Measurements from ENCODE around the gene HECTD1. TPM values are rescaled to one million over a fixed set of nuclear protein-coding genes. Genes with fewer than 3 reads are reported as not detected.

The HECTD1 gene
- total and polyA plus RNA-seq, 10 of the 15 experiments (the other 5 are each of a cell fraction or from before 2014, with no cell fraction given): 27.3 to 116 (median 57.7) TPM

DNA sequence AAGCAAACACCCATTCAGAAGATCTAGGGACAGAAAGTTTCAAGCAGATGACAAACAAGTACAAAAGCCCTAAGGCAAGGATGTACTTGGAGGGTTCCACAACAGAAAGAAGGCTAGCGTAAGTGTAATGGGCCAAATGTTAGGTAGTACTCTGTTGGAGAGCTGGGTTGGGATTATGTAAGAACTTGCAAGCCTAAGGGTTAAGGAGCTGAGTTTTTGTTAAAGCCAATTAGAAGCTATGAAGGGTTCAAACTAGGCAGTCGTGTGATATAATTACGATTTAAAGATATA, 41.4 kb downstream of the HECTD1 start (continued):
- TF ChIP-seq, protein P1, sequence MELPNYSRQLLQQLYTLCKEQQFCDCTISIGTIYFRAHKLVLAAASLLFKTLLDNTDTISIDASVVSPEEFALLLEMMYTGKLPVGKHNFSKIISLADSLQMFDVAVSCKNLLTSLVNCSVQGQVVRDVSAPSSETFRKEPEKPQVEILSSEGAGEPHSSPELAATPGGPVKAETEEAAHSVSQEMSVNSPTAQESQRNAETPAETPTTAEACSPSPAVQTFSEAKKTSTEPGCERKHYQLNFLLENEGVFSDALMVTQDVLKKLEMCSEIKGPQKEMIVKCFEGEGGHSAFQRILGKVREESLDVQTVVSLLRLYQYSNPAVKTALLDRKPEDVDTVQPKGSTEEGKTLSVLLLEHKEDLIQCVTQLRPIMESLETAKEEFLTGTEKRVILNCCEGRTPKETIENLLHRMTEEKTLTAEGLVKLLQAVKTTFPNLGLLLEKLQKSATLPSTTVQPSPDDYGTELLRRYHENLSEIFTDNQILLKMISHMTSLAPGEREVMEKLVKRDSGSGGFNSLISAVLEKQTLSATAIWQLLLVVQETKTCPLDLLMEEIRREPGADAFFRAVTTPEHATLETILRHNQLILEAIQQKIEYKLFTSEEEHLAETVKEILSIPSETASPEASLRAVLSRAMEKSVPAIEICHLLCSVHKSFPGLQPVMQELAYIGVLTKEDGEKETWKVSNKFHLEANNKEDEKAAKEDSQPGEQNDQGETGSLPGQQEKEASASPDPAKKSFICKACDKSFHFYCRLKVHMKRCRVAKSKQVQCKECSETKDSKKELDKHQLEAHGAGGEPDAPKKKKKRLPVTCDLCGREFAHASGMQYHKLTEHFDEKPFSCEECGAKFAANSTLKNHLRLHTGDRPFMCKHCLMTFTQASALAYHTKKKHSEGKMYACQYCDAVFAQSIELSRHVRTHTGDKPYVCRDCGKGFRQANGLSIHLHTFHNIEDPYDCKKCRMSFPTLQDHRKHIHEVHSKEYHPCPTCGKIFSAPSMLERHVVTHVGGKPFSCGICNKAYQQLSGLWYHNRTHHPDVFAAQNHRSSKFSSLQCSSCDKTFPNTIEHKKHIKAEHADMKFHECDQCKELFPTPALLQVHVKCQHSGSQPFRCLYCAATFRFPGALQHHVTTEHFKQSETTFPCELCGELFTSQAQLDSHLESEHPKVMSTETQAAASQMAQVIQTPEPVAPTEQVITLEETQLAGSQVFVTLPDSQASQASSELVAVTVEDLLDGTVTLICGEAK (IDR thresholded peaks at IDR 0.05; ENCODE audit: borderline replicate concordance): no peak

- Histone ChIP-seq H2AFZ (ENCODE audit: control insufficient read depth, low read depth, low read length) (no peak overlapping the region), H4K20me1 (ENCODE audit: control insufficient read depth, insufficient read depth) (no peaks in the 10 kb centered on the region), H3K79me2 (ENCODE audit: control insufficient read depth, insufficient read depth, low read length) (no peaks in the 10 kb centered on the region), H3K36me3 (ENCODE audit: control insufficient read depth in 2 of 2, insufficient read depth in 2 of 2, low read length in 1 of 2) (peaks cover 6 to 7% of the 10 kb centered on the region in 2 experiments; a peak in 3 of 4 replicates), H3K9ac (ENCODE audit: control insufficient read depth, insufficient read depth, low read length) (no peak overlapping the region), H3K9me3 (replicated peaks; ENCODE audit: control insufficient read depth, insufficient read depth, low read length) (no peaks in the 10 kb centered on the region), H3K27me3 (replicated peaks in 1 of 2; ENCODE audit: control insufficient read depth in 2 of 2, insufficient read depth in 2 of 2, low read length in 1 of 2) (no peaks in the 10 kb centered on the region), H3K27ac (ENCODE audit: control insufficient read depth, insufficient read depth) (no peak overlapping the region), H3K4me2 (ENCODE audit: control insufficient read depth, insufficient read depth) (no peak overlapping the region), H3K4me1 (ENCODE audit: control insufficient read depth, insufficient read depth, low read length) (no peaks in the 10 kb centered on the region), H3K4me3 (no peak overlapping the region)
- in situ Hi-C loops (cut with MboI): no loop called here
- POLR2A ChIA-PET: no interaction called here
- no peak for TF ChIP-seq MXI1 (IDR thresholded peaks at IDR 0.05; ENCODE audit: low read depth, low read length)
- TF ChIP-seq ZZZ3 (IDR thresholded peaks at IDR 0.05; ENCODE audit: control insufficient read depth, insufficient read length, low read depth): no peak
- TF ChIP-seq KDM1A (IDR thresholded peaks at IDR 0.05; ENCODE audit: borderline replicate concordance): no peak
- TF ChIP-seq SMAD1 (IDR thresholded peaks at IDR 0.05; ENCODE audit: low read depth, partially characterized antibody): no peak
- FAIRE-seq: no peak
- CTCF ChIA-PET: interaction anchor here (0.9 to 1.7 kb wide), 3 partner anchors 186 to 286 kb away, joined by 3 to 4 read pairs (median 3); no protein-coding TSS in a partner anchor
- no TSS peak for BruUV-seq (replicated peaks)
- intact Hi-C loops (cut with micrococcal nuclease; ENCODE audit: unreplicated experiment): loop anchor here (10.0 kb wide), 1 partner anchor 191 kb away; no protein-coding TSS in a partner anchor
- no peak for DNase-seq (ENCODE audit: low read depth, low spot score)
- 98% methylated on average over 4 of the region's 4 CpGs for WGBS (ENCODE audit: insufficient coverage, insufficient replicate concordance, low lambda C conversion rate, missing lambda C conversion rate)
- ATAC-seq: no peak
- SMC1A ChIA-PET (ENCODE audit: uncharacterized antibody, unreplicated experiment): interaction anchor here (1.2 kb wide), 1 partner anchor 15 kb away, joined by 4 read pairs; no protein-coding TSS in a partner anchor
- RAD21 ChIA-PET (ENCODE audit: unreplicated experiment): interaction anchor here (0.9 to 1.1 kb wide), 2 partner anchors 23 to 59 kb away, joined by 3 read pairs; no protein-coding TSS in a partner anchor
Measured at GRCh38 chr14:31164115-31164514, 43.5 kb downstream of the HECTD1 start.
